Right cardiac atrium (tissue), 5 donors: Measurements from ENCODE around the gene GRB10. TPM values are rescaled to one million over a fixed set of nuclear protein-coding genes. Genes with fewer than 3 reads are reported as not detected.
"Not testable (repeated sequence)": the region's sequence is repeated elsewhere in the genome, so short reads cannot be mapped to it uniquely, and the experiment has no call there.

Experiments used
- ATAC-seq, 2 donors: fragments of 200-7000 bp; cut with Tn5 transposase; one replicate each; pipeline versions ENCODE4 v1.8.0 to v1.9.1; 2020; ENCODE audit warnings: moderate library complexity in 2 of 2, mild to moderate bottlenecking in 1 of 2
- DNase-seq, 3 donors: peaks; one replicate each; pipeline ENCODE4 v3.0.0-alpha.2; 2020
- H3K27ac ChIP-seq: one replicate; pipeline ENCODE4 v1.5.1; 2013; ENCODE audit warnings: mild to moderate bottlenecking, low read length, control low read depth, moderate library complexity
- H3K27me3 ChIP-seq: one replicate; pipeline ENCODE4 v1.6.1; 2013; ENCODE audit not compliant: control insufficient read depth, insufficient read depth
- H3K4me1 ChIP-seq: one replicate; pipeline ENCODE4 v1.6.1; 2013; ENCODE audit warnings: low read length; ENCODE audit not compliant: control insufficient read depth, insufficient read depth
- H3K4me3 ChIP-seq: one replicate; pipeline ENCODE4 v1.5.1; 2013; ENCODE audit warnings: low read length, control low read depth
- H3K9me3 ChIP-seq: one replicate; pipeline ENCODE4 v1.6.1; 2013; ENCODE audit warnings: low read length; ENCODE audit not compliant: control insufficient read depth
- WGBS: extraction: QIAGEN DNeasy Blood & Tissue Kit; methylation state at CpG from one replicate; pipeline ENCODE4 v1.1.7; 2013; 5-methylcytosine and 5-hydroxymethylcytosine counted together
- intact Hi-C, 4 donors: fragments of 100-400 bp; cut with DNase I; formaldehyde crosslinking; loops; one replicate each; pipeline versions ENCODE4 v1.11.0 to v1.14.0; 2022 to 2023
- polyA plus RNA-seq: library from polyadenylated mRNA; stranded (reverse); fragments of 200-250 nt; gene quantifications from one replicate; pipeline ENCODE4 v1.2.3, GENCODE V29; 2013
- total RNA-seq, 4 donors: library from RNA; stranded (reverse); fragmentation: NEBNext Ultra II Directional; extraction: Animal tissue kit (Norgen Biotek cat#: 25700); gene quantifications; one replicate each; pipeline ENCODE4 v1.2.1, GENCODE V29; 2021
- donor health status: healthy with polysubstance abuse.
- donor health status: DM: no; HTN: yes; CAD: no.
- donor health status: DM: no; HTN: no; CAD: no.
- donor health status: DM: no; HTN: yes; CAD: no; lungs with severe emphysema.
- donor health status: DM: yes; HTN: yes; CAD: no.

Gene GRB10
- total and polyA plus RNA-seq, 5 donors: 35.2 to 86.0 (median 60.2) TPM

DNA sequence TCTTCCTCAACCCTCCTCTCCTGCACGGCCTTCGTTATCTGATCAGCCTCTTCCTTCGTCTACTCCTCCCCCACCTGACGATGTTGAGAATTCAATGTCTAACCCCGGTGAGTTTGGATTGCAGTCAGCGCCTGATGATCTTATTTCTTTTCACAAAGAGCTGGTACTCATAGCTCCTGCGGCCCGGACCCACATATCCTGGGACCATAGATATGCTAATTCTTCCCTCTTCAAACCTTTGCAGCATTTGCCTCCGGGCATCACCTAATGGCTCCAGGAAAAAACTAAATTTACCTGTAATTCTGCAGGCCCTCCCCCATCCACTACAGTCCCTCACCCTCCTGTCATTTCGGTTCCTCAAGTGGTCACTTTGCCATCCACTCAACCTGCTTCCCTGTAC is 205.1 kb downstream of the GRB10 start:
- intact Hi-C loops: no loop called here
- WGBS: 93% methylated on average over 10 of the region's 10 CpGs
- H3K4me3 ChIP-seq: no peak overlapping the region
- ATAC-seq (no peak), DNase-seq (no peak)
- no peaks in the 10 kb centered on the region for H3K9me3 ChIP-seq
- H3K27me3 ChIP-seq: no peaks in the 10 kb centered on the region
- H3K4me1 ChIP-seq: no peaks in the 10 kb centered on the region
- no peak overlapping the region for H3K27ac ChIP-seq

DNA sequence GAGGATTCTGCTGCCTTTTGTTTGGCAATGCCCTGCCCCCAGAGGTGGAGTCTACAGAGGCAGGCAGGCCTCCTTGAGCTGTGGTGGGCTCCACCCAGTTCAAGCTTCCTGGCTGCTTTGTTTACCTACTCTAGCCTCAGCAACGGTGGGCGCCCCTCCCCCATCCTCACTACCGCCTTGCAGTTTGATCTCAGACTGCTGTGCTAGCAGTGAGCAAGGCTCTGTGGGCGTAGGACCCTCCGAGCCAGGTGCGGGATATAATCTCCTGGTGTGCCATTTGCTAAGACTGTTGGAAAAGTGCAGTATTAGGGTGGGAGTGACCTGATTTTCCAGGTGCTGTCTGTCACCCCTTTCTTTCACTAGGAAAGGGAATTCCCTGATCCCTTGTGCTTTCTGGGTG is 206.3 kb downstream of the GRB10 start:
- DNase-seq: peak in 1 of 3 donors; percentile 34
- H3K4me3 ChIP-seq, H3K9me3 ChIP-seq, H3K27me3 ChIP-seq, H3K27ac ChIP-seq, ATAC-seq, intact Hi-C loops, H3K4me1 ChIP-seq: not testable (repeated sequence)
- WGBS: 77% methylated on average over 6 of the region's 6 CpGs

DNA sequence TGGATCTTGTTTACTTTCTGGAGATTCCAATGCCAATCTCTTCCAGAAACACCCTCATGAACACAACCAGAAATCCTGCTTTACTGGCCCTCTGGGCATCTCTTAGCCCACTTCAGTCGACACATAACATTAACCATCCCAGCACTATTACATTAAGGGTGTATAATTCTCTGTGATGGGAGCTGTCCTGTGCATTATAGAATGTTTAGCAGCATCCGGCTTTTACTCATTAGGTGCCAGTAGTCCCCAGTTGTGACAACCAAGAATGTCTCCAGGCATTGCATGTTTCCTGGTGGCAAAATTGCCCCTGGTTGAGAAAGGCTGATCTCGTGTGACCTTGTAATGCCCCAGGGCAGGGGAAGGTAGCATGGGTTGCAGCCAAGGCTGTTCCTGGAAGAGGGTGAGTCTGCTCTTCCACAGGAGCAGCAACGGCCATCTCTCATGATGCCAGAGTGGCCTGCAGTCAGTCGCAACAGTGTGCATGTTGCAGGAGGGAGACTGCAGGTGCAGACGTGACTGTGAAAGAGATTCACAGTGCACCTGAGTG is 214.9 kb downstream of the GRB10 start:
- no peak overlapping the region for H3K27ac ChIP-seq
- no peak for DNase-seq
- H3K4me3 ChIP-seq: no peak overlapping the region
- no peaks in the 10 kb centered on the region for H3K27me3 ChIP-seq
- intact Hi-C loops: loop anchor here in 1 of 4 donors (10.0 kb wide), 1 partner anchor 323 kb away; no protein-coding TSS in a partner anchor
- no peak for ATAC-seq
- 81% methylated on average over 6 of the region's 6 CpGs for WGBS
- H3K9me3 ChIP-seq: no peaks in the 10 kb centered on the region
- H3K4me1 ChIP-seq: no peaks in the 10 kb centered on the region

DNA sequence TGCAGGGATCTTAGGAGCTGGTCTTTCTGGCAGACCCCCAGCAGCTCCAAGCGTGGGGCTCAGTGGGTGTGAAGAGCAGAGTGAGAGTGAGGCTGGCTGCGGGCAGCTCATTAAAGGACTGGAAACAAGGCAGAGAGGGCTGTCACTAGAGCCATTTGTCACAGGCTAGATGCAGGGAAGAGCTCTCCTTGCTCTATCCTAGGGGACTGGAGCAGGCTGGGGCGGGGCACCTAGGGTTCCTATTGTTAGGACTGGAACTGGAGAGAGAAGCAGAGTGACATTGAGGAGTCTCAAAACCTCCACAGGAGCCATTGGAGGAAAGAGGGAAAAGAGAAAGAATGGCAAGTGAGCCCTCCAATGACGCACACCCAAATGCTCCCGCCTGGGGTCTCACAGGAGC is 216.7 kb downstream of the GRB10 start:
- Histone ChIP-seq H3K9me3 (no peaks in the 10 kb centered on the region), H3K4me1 (no peaks in the 10 kb centered on the region), H3K4me3 (no peak overlapping the region), H3K27ac (no peak overlapping the region), H3K27me3 (no peaks in the 10 kb centered on the region)
- WGBS: 67% methylated on average over 5 of the region's 5 CpGs
- no peak for DNase-seq
- ATAC-seq: no peak
- intact Hi-C loops: loop anchor here in 1 of 4 donors (10.0 kb wide), 1 partner anchor 321 kb away; no protein-coding TSS in a partner anchor

DNA sequence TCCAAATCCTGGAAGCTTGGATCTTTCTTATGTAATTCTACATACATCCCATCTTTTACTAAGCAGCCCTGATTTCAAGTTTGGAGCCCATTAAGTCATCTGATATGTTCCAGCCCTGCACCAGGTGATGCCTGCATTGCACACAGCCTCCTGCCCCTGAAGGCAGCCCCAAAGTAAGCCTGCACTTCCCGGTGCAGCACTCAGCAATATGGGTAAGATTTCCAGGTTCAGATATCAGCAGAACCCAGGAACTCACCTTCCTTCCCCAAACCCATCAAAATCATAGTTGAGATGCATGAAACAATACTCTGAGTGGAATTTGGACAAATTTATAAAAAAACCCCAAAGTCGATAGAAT is 217.2 kb downstream of the GRB10 start:
- 79% methylated on average over 2 of the region's 2 CpGs for WGBS
- DNase-seq (no peak), ATAC-seq (no peak)
- Histone ChIP-seq H3K4me3 (no peak overlapping the region), H3K27me3 (no peaks in the 10 kb centered on the region), H3K4me1 (no peaks in the 10 kb centered on the region), H3K27ac (no peak overlapping the region), H3K9me3 (no peaks in the 10 kb centered on the region)
- intact Hi-C loops: loop anchor here in 1 of 4 donors (10.0 kb wide), 1 partner anchor 321 kb away; no protein-coding TSS in a partner anchor

DNA sequence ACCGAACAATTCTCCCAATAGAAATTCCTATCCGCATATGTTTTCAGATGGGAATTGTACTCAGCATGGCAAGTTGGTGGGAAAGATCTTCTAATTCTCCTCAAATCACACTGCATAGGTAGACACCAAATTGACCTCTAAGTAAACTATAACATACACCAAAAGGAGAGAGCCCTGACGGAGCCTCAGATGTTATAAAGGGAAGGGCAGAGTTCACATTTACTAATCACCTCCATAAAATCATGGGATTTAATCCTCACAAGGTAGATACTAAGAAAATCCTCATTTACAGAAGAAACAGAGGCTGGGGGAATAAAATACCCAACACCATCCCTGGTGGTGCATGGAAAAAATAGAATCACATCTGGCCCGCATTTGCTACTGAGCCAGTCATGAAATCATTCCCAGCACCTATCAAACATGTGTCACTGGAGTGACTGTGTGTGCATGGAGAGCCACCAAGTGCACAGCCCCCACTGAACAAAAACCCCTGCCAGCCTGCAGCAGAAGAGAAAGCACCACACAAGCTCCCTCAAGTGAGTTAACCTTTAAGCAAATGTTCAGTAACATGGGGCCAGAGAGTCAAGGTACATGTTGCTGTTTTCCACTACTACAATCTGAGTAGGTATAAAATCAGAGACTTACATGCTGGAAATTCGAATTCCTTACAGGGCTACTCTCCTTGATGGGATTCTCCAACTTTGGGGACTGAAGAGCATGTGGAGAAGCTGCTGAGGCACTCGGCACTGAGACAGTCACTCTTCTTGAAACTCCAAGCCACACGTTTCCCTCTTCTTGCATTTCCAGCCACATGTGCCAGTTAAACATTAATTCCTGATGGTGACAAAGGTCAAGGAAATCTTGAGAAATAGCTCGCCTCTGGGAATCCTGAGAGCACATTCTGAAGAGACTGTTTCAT is 217.8 kb downstream of the GRB10 start, which contains the start of gene DDC:
Gene DDC (minus strand): TSS at position 766 of the 919 bp plus-strand sequence. CDS start 21,320 bp downstream, outside the sequence.
- no peak within 1 kb of the TSS for H3K27ac ChIP-seq
- no peak within 1 kb of the TSS for H3K4me3 ChIP-seq
- no peak for ATAC-seq
- H3K4me1 ChIP-seq: no peaks in the 10 kb centered on the region
- intact Hi-C loops: loop anchor here in 1 of 4 donors (10.0 kb wide), 1 partner anchor 320 kb away; no protein-coding TSS in a partner anchor
- H3K27me3 ChIP-seq: no peaks in the 10 kb centered on the region
- no peaks in the 10 kb centered on the region for H3K9me3 ChIP-seq
- DNase-seq: no peak
- WGBS: 65% methylated on average over 8 of the region's 8 CpGs

DNA sequence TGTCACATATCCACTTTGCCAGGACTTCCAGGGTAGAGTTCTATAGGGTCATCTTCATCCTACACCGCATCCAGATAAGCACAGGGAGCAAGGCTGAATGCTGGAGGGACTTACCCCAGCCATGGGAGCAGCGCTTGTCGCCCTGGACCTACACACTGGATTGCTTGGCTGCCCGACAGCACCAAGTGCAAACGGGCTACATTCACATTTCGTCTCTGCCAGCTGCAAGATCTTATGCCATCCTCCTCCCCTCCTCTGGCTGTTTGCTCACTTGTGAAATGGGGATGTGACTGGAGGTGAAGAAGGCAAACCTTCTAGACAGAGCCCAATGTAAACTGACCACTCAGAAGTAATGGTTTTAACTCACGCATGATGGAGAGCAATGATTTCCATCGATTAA is 218.5 kb downstream of the GRB10 start:
- intact Hi-C loops: loop anchor here in 1 of 4 donors (10.0 kb wide), 1 partner anchor 319 kb away; no protein-coding TSS in a partner anchor
- no peak for ATAC-seq
- WGBS: 83% methylated on average over 8 of the region's 8 CpGs
- Histone ChIP-seq H3K27ac (no peak overlapping the region), H3K27me3 (no peaks in the 10 kb centered on the region), H3K9me3 (no peaks in the 10 kb centered on the region), H3K4me3 (no peak overlapping the region), H3K4me1 (no peaks in the 10 kb centered on the region)
- DNase-seq: no peak

DNA sequence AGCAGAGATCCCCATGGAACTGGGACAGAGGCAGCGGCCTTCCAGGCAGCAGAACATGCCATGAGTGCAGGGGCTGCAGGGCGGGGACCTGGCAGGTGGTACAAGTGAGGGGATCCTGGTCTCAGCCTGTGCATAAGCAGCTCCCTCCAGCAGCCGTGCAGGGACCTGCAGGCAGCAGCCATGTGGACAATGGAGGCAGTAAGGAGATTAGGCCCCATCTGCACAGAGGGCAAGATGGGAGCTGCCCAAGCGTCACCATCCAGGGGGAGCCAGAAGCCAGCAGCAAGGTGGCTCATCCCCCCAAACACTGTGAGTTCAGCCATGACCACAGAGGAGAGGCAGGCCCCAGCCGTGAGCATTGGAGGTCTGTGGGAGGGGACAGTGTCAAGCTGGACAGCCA is 220.6 kb downstream of the GRB10 start:
- 74% methylated on average over 5 of the region's 5 CpGs for WGBS
- Histone ChIP-seq H3K4me3 (no peak overlapping the region), H3K27me3 (no peaks in the 10 kb centered on the region), H3K9me3 (no peaks in the 10 kb centered on the region), H3K27ac (no peak overlapping the region), H3K4me1 (no peaks in the 10 kb centered on the region)
- DNase-seq (no peak), ATAC-seq (no peak)
- intact Hi-C loops: loop anchor here in 1 of 4 donors (10.0 kb wide), 1 partner anchor 317 kb away; no protein-coding TSS in a partner anchor

DNA sequence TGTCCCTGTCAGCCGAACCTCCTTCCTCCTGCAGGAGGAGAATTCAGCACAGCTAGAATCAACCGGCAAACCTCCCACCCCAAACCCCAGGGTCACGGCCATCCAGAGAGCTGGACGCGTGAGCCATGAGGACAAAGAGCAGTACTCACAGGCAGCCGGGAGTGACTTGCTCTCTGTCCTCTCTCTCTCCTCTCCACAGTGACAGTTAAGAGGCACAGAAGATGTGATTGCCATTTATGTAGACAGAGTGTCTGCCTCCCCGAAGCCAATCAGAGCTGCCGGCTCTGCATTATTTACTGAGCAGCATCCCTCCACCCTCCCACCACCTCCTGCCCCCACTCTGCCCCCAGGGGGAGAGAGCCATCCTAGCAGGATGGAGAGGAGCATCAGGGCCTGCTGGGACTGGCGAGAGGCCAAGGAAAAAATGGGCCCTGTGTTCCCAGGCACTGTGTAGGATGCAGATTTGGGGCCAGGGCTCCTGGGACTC is 221.8 kb downstream of the GRB10 start:
- intact Hi-C loops: loop anchor here in 1 of 4 donors (10.0 kb wide), 1 partner anchor 316 kb away; no protein-coding TSS in a partner anchor
- Histone ChIP-seq H3K27me3 (no peaks in the 10 kb centered on the region), H3K4me1 (no peaks in the 10 kb centered on the region), H3K27ac (no peak overlapping the region), H3K9me3 (no peaks in the 10 kb centered on the region), H3K4me3 (no peak overlapping the region)
- DNase-seq (no peak), ATAC-seq (no peak)
- 33% methylated on average over 9 of the region's 9 CpGs for WGBS

DNA sequence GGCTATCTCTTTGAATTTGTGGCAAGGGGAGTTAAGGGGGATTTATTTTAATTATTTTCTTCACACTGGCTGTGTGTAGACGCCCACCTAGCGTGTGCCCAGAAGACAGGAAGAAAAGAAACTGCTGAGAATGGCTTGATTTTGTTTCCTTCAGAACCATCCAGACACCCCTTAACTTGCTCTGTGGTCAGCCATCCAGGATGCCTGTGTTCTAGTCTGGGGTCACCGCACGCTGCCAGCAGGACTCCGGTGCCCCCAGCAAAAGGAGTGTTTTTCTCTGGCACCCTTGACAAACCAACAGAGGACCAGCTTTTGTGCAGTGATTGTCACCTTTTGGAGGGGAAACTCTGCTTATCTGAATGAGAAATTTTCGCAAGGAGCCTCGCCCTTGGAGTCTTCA is 222.8 kb downstream of the GRB10 start:
- intact Hi-C loops: loop anchor here in 1 of 4 donors (10.0 kb wide), 1 partner anchor 315 kb away; no protein-coding TSS in a partner anchor
- H3K9me3 ChIP-seq: no peaks in the 10 kb centered on the region
- no peak overlapping the region for H3K4me3 ChIP-seq
- no peaks in the 10 kb centered on the region for H3K27me3 ChIP-seq
- DNase-seq (no peak), ATAC-seq (no peak)
- H3K4me1 ChIP-seq: no peaks in the 10 kb centered on the region
- 90% methylated on average over 7 of the region's 7 CpGs for WGBS
- no peak overlapping the region for H3K27ac ChIP-seq
